IMR-90 (cell line): Measurements from ENCODE around the gene RAET1G. TPM values are rescaled to one million over a fixed set of nuclear protein-coding genes. Genes with fewer than 3 reads are reported as not detected.

Experiments
- ATAC-seq: fragments of 200-7000 bp; cut with Tn5 transposase; 2 replicates; pipeline ENCODE4 v1.9.1; 2020; ENCODE audit warnings: low read depth, mild to moderate bottlenecking, moderate library complexity
- BruUV-seq: library from RNA; stranded (reverse); fragments of 400-500 nt; replicated peaks from 2 replicates; lab custom pipeline; 2021; lab: Mats Ljungman, UMichigan
- CTCF ChIA-PET: fragments of 300-600 bp; formaldehyde crosslinking; extraction: SDS; loops from one replicate; lab custom pipeline; 2021; ENCODE audit warnings: antibody characterized with exemption; lab: Yijun Ruan, JAX
- POLR2A ChIA-PET: fragments of 300-600 bp; sonication (Branson Sonifier 250); formaldehyde crosslinking; loops from one replicate; lab custom pipeline; 2022; ENCODE audit warnings: antibody characterized with exemption; ENCODE audit not compliant: unreplicated experiment; lab: Charles Lee
- DNase-seq: peaks from one replicate; pipeline ENCODE4 v3.0.0; 2013
- H2AFZ ChIP-seq: replicated peaks from 2 replicates; pipeline ENCODE3; 2013; ENCODE audit warnings: low read length, mild to moderate bottlenecking; ENCODE audit not compliant: poor library complexity
- H2AK5ac ChIP-seq: 2 replicates; pipeline ENCODE4 v1.6.1; 2013; ENCODE audit warnings: low read depth, low read length, inconsistent platforms
- H2AK9ac ChIP-seq: replicated peaks from 2 replicates; pipeline ENCODE3; 2013; ENCODE audit warnings: mild to moderate bottlenecking, low read depth, low read length, moderate library complexity; ENCODE audit not compliant: poor library complexity
- H2BK120ac ChIP-seq: 2 replicates; pipeline ENCODE4 v1.6.1; 2013; ENCODE audit warnings: low read depth, low read length, inconsistent platforms
- H2BK15ac ChIP-seq: 3 replicates; pipeline ENCODE4 v1.6.1; 2013; ENCODE audit warnings: low read depth, low read length, inconsistent platforms
- H2BK20ac ChIP-seq: 2 replicates; pipeline ENCODE4 v1.6.1; 2013; ENCODE audit warnings: low read depth, mild to moderate bottlenecking, inconsistent platforms, low read length, moderate library complexity
- H2BK5ac ChIP-seq: 2 replicates; pipeline ENCODE4 v1.6.1; 2013; ENCODE audit warnings: mild to moderate bottlenecking, low read depth, low read length, inconsistent platforms; ENCODE audit not compliant: poor library complexity, severe bottlenecking
- H3K14ac ChIP-seq: replicated peaks from 2 replicates; pipeline ENCODE4 v1.6.1; 2013; ENCODE audit warnings: low read depth, low read length, inconsistent platforms
- H3K18ac ChIP-seq: 2 replicates; pipeline ENCODE4 v1.6.1; 2013; ENCODE audit warnings: low read depth, low read length, control low read depth
- H3K23ac ChIP-seq: 2 replicates; pipeline ENCODE4 v1.6.1; 2013; ENCODE audit warnings: low read depth, low read length, inconsistent platforms
- H3K27ac ChIP-seq: 2 replicates; pipeline ENCODE4 v1.5.1; 2013; ENCODE audit warnings: mild to moderate bottlenecking, control low read depth, low read length; ENCODE audit not compliant: insufficient read depth
- H3K27me3 ChIP-seq: 2 replicates; pipeline ENCODE4 v1.6.1; 2013; ENCODE audit warnings: low read length; ENCODE audit not compliant: control insufficient read depth, insufficient read depth
- H3K36me3 ChIP-seq: 2 replicates; pipeline ENCODE4 v1.6.1; 2013; ENCODE audit warnings: low read length, mixed read lengths; ENCODE audit not compliant: control insufficient read depth, insufficient read depth
- H3K4ac ChIP-seq: 2 replicates; pipeline ENCODE4 v1.6.1; 2013; ENCODE audit warnings: low read depth, low read length, inconsistent platforms
- H3K4me1 ChIP-seq: 2 replicates; pipeline ENCODE4 v1.6.1; 2013; ENCODE audit warnings: low read length, mixed read lengths; ENCODE audit not compliant: control insufficient read depth, insufficient read depth
- H3K4me2 ChIP-seq: 2 replicates; pipeline ENCODE4 v1.6.1; 2013; ENCODE audit warnings: low read depth, mild to moderate bottlenecking, control low read depth, low read length, moderate library complexity
- H3K4me3 ChIP-seq: 2 replicates; pipeline ENCODE4 v1.5.1; 2013; ENCODE audit warnings: low read depth, mild to moderate bottlenecking, control low read depth, low read length, moderate library complexity; ENCODE audit not compliant: insufficient read depth
- H3K56ac ChIP-seq: 2 replicates; pipeline ENCODE4 v1.6.1; 2013; ENCODE audit warnings: low read length, inconsistent platforms; ENCODE audit not compliant: insufficient read depth; ENCODE audit errors: extremely low read depth
- H3K79me1 ChIP-seq, 2 experiments: 2 replicates each; pipeline ENCODE4 v1.6.1; 2013; ENCODE audit warnings: low read length in 2 of 2, inconsistent platforms in 1 of 2, low read depth in 1 of 2
- H3K9ac ChIP-seq: 2 replicates; pipeline ENCODE4 v1.6.1; 2013; ENCODE audit warnings: low read depth, low read length, control low read depth
- H3K9me1 ChIP-seq: 2 replicates; pipeline ENCODE4 v1.6.1; 2013; ENCODE audit warnings: low read length, inconsistent platforms; ENCODE audit not compliant: insufficient read depth
- H3K9me3 ChIP-seq: 2 replicates; pipeline ENCODE4 v1.6.1; 2013; ENCODE audit warnings: low read length; ENCODE audit not compliant: control insufficient read depth, insufficient read depth
- H4K20me1 ChIP-seq: 2 replicates; pipeline ENCODE4 v1.6.1; 2013; ENCODE audit warnings: low read length, inconsistent platforms; ENCODE audit not compliant: insufficient read depth
- H4K5ac ChIP-seq: 2 replicates; pipeline ENCODE4 v1.6.1; 2013; ENCODE audit warnings: mild to moderate bottlenecking, low read depth, low read length, control low read depth
- H4K8ac ChIP-seq, 2 experiments: 2 replicates each; pipeline ENCODE4 v1.6.1; 2013; ENCODE audit warnings: low read depth in 2 of 2, low read length in 2 of 2, control low read depth in 1 of 2, inconsistent platforms in 1 of 2
- H4K91ac ChIP-seq: 2 replicates; pipeline ENCODE4 v1.6.1; 2013; ENCODE audit warnings: low read depth, low read length, inconsistent platforms; ENCODE audit not compliant: insufficient read depth
- BHLHE40 ChIP-seq: fragments of 150-350 bp; IDR thresholded peaks from 2 replicates; pipeline ENCODE4 v1.6.1; 2016; ENCODE audit warnings: mild to moderate bottlenecking, low read depth, low read length
- CEBPB ChIP-seq: IDR thresholded peaks from 2 replicates; pipeline ENCODE4 v1.6.1; 2012; ENCODE audit warnings: low read depth, low read length, improper control_type of control experiment
- CHD1 ChIP-seq: IDR thresholded peaks from 2 replicates; pipeline ENCODE4 v1.6.1; 2012; ENCODE audit warnings: low read depth, low read length, improper control_type of control experiment
- CTCF ChIP-seq: conservative IDR thresholded peaks from 2 replicates; pipeline ENCODE4 v1.5.1; 2012; ENCODE audit warnings: mild to moderate bottlenecking, low read depth, low read length, improper control_type of control experiment
- FOS ChIP-seq: fragments of 150-350 bp; IDR thresholded peaks from 2 replicates; pipeline ENCODE4 v1.6.1; 2016; ENCODE audit warnings: low read depth, low read length
- MAFK ChIP-seq: IDR thresholded peaks from 2 replicates; pipeline ENCODE4 v1.6.1; 2012; ENCODE audit warnings: low read depth, low read length, improper control_type of control experiment
- MAZ ChIP-seq: IDR thresholded peaks from 2 replicates; pipeline ENCODE4 v1.6.1; 2012; ENCODE audit warnings: low read depth, mild to moderate bottlenecking, low read length, improper control_type of control experiment, moderate library complexity, borderline replicate concordance
- MXI1 ChIP-seq: IDR thresholded peaks from 2 replicates; pipeline ENCODE4 v1.6.1; 2012; ENCODE audit warnings: low read depth, mild to moderate bottlenecking, low read length, moderate library complexity, borderline replicate concordance
- NFE2L2 ChIP-seq: fragments of 150-350 bp; IDR thresholded peaks from 2 replicates; pipeline ENCODE4 v1.6.1; 2016; ENCODE audit warnings: low read depth, mild to moderate bottlenecking, low read length
- POLR2A ChIP-seq: IDR thresholded peaks from 2 replicates; pipeline ENCODE4 v1.6.1; 2012; ENCODE audit warnings: mild to moderate bottlenecking, low read depth, low read length
- RAD21 ChIP-seq: IDR thresholded peaks from 2 replicates; pipeline ENCODE4 v1.6.1; 2012; ENCODE audit warnings: low read length, improper control_type of control experiment
- RCOR1 ChIP-seq: IDR thresholded peaks from 2 replicates; pipeline ENCODE4 v1.6.1; 2012; ENCODE audit warnings: mild to moderate bottlenecking, low read length, improper control_type of control experiment; ENCODE audit not compliant: insufficient replicate concordance
- RFX5 ChIP-seq: IDR thresholded peaks from 2 replicates; pipeline ENCODE4 v1.8.0; 2012; ENCODE audit warnings: low read depth, mild to moderate bottlenecking, low read length, moderate library complexity
- SMC3 ChIP-seq: fragments of 150-350 bp; IDR thresholded peaks from 2 replicates; pipeline ENCODE4 v1.6.1; 2016; ENCODE audit warnings: low read depth, mild to moderate bottlenecking, antibody characterized with exemption, low read length, moderate library complexity
- USF2 ChIP-seq: fragments of 150-350 bp; IDR thresholded peaks from 2 replicates; pipeline ENCODE4 v1.6.1; 2017; ENCODE audit warnings: mild to moderate bottlenecking, antibody characterized with exemption, low read length, low read depth
- WGBS, 2 experiments: methylation state at CpG; one replicate each; pipeline versions ENCODE4 v1.1.5 to v1.1.7; 2013; ENCODE audit warnings: missing lambda C conversion rate in 2 of 2; ENCODE audit not compliant: insufficient read length in 1 of 2; ENCODE audit errors: extremely low coverage in 2 of 2; 5-methylcytosine and 5-hydroxymethylcytosine counted together
- dilution Hi-C: fragments of 300-500 bp; cut with HindIII; formaldehyde crosslinking; loops from one replicate; pipeline ENCODE4 v1.14.3; 2018; ENCODE audit warnings: low sequenced_read_pairs; ENCODE audit not compliant: unreplicated experiment
- in situ Hi-C: fragments of 300-500 bp; cut with MboI; formaldehyde crosslinking; loops from 3 replicates; pipeline ENCODE4 v1.14.3; 2019; ENCODE audit warnings: low sequenced_read_pairs, inconsistent platforms, mixed read lengths
- intact Hi-C: fragments of 100-400 bp; cut with micrococcal nuclease; formaldehyde crosslinking; loops from 2 replicates; pipeline ENCODE4 v1.10.0; 2022
- polyA plus RNA-seq, 3 experiments: library from polyadenylated mRNA; depleted of rRNA; stranded (reverse); fragments of >200 nt; gene quantifications; 2 replicates each; pipeline ENCODE4 v1.2.3, GENCODE V29; 2012; ENCODE audit warnings: low replicate concordance in 1 of 3
- total RNA-seq: library from RNA; depleted of rRNA; stranded (reverse); fragments of >200 nt; gene quantifications from 2 replicates; pipeline ENCODE4 v1.2.3, GENCODE V29; 2012
- TF ChIP-seq, protein P1 (sequence below): fragments of 150-350 bp; IDR thresholded peaks from 2 replicates; pipeline ENCODE4 v1.6.1; 2016; ENCODE audit warnings: low read depth, mild to moderate bottlenecking, low read length, moderate library complexity, borderline replicate concordance

RAET1G gene
- total and polyA plus RNA-seq, 2 of the 4 experiments (the other 2 are of a cell fraction): 1.3 to 4.2 TPM

- Histone ChIP-seq H3K9ac (no peak overlapping the region), H4K8ac (no peak overlapping the region), H2BK120ac (no peak overlapping the region), H3K36me3 (no peaks in the 10 kb centered on the region), H4K20me1 (no peaks in the 10 kb centered on the region), H3K27me3 (peaks cover 6% of the 10 kb centered on the region), H2AK9ac (no peak overlapping the region), H3K27ac (no peak overlapping the region), H4K5ac (no peak overlapping the region), H2BK5ac (no peak overlapping the region), H3K18ac (no peak overlapping the region), H2BK15ac (no peak overlapping the region), H3K9me3 (no peaks in the 10 kb centered on the region), H3K79me1 (no peaks in the 10 kb centered on the region), H3K4me2 (no peak overlapping the region), H2BK20ac (no peak overlapping the region), H3K4ac (no peak overlapping the region), H4K91ac (no peak overlapping the region), H3K9me1 (peaks cover 9% of the 10 kb centered on the region), H3K14ac (no peak overlapping the region), H2AK5ac (no peak overlapping the region), H2AFZ (no peak overlapping the region), H3K23ac (no peak overlapping the region), H3K56ac (no peak overlapping the region), H3K4me3 (no peak overlapping the region), H3K4me1 (peaks cover 9% of the 10 kb centered on the region)
- no TSS peak for BruUV-seq
- in situ Hi-C loops: no loop called here
- POLR2A ChIA-PET: no interaction called here
- intact Hi-C loops: no loop called here
- ATAC-seq (no peak), DNase-seq (no peak)
- dilution Hi-C loops: no loop called here
- 37% methylated on average over 2 of the region's 6 CpGs; no CpG with 5 or more reads in 1 of the 2 experiments for WGBS, 2 experiments
- TF ChIP-seq CEBPB: no peak
- TF ChIP-seq CTCF: no peak
- TF ChIP-seq SMC3: no peak
- TF ChIP-seq MXI1: no peak
- TF ChIP-seq, protein P1, sequence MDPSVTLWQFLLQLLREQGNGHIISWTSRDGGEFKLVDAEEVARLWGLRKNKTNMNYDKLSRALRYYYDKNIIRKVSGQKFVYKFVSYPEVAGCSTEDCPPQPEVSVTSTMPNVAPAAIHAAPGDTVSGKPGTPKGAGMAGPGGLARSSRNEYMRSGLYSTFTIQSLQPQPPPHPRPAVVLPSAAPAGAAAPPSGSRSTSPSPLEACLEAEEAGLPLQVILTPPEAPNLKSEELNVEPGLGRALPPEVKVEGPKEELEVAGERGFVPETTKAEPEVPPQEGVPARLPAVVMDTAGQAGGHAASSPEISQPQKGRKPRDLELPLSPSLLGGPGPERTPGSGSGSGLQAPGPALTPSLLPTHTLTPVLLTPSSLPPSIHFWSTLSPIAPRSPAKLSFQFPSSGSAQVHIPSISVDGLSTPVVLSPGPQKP: no peak
- no peak for TF ChIP-seq CHD1
- TF ChIP-seq RCOR1: no peak
- TF ChIP-seq BHLHE40: no peak
- no peak for TF ChIP-seq RFX5
- TF ChIP-seq FOS: no peak
- no peak for TF ChIP-seq MAZ
- TF ChIP-seq POLR2A: no peak
- no peak for TF ChIP-seq RAD21
- no peak for TF ChIP-seq NFE2L2
- TF ChIP-seq USF2: no peak
- TF ChIP-seq MAFK: no peak
- CTCF ChIA-PET: no interaction called here
These were observed 21.3 kb downstream of the RAET1G start for GRCh38 chr6:149901444-149902140.
